H1 (cell line): ENCODE results near the gene GGT5. TPM values are rescaled to one million over a fixed set of nuclear protein-coding genes. Genes with fewer than 3 reads are reported as not detected.
"Not testable (repeated sequence)": the region's sequence is repeated elsewhere in the genome, so short reads cannot be mapped to it uniquely, and the experiment has no call there.

Experiments
- CTCF ChIA-PET: fragments of 300-600 bp; sonication (Branson Sonifier 250); formaldehyde crosslinking; loops from one replicate; lab custom pipeline; 2021; ENCODE audit not compliant: partially characterized antibody; lab: Charles Lee
- POLR2A ChIA-PET: fragments of 300-600 bp; sonication (Branson Sonifier 250); formaldehyde crosslinking; loops from one replicate; lab custom pipeline; 2021; ENCODE audit warnings: inconsistent platforms; ENCODE audit not compliant: partially characterized antibody; lab: Charles Lee
- DNase-seq, 2 experiments: peaks; one replicate each; pipeline versions ENCODE4 v3.0.0 to v3.0.0-alpha.2; 2010 to 2022; ENCODE audit warnings: low spot score in 2 of 2, low read depth in 1 of 2, mixed read lengths in 1 of 2
- FAIRE-seq: peaks from 2 replicates; lab custom pipeline; 2011; peaks lifted over from hg19 to GRCh38; lab: Jason Lieb, UNC
- H2AFZ ChIP-seq: 2 replicates; pipeline ENCODE4 v1.8.1; 2012; ENCODE audit warnings: low read length, inconsistent platforms
- H2AK5ac ChIP-seq: 2 replicates; pipeline ENCODE4 v1.6.1; 2013; ENCODE audit warnings: low read depth, low read length
- H2BK120ac ChIP-seq: replicated peaks from 2 replicates; pipeline ENCODE3; 2013; ENCODE audit warnings: low read depth, low read length, inconsistent platforms
- H2BK12ac ChIP-seq: 2 replicates; pipeline ENCODE4 v1.6.1; 2013; ENCODE audit warnings: low read depth, low read length
- H2BK15ac ChIP-seq: 2 replicates; pipeline ENCODE4 v1.6.1; 2013; ENCODE audit warnings: low read length
- H2BK20ac ChIP-seq: 2 replicates; pipeline ENCODE4 v1.6.1; 2013; ENCODE audit warnings: low read length
- H2BK5ac ChIP-seq: 2 replicates; pipeline ENCODE4 v1.6.1; 2013; ENCODE audit warnings: low read depth, low read length
- H3K14ac ChIP-seq: 2 replicates; pipeline ENCODE4 v1.6.1; 2013; ENCODE audit warnings: inconsistent platforms; ENCODE audit not compliant: insufficient read length
- H3K18ac ChIP-seq: 2 replicates; pipeline ENCODE4 v1.6.1; 2013; ENCODE audit warnings: low read length; ENCODE audit errors: extremely low read depth
- H3K23ac ChIP-seq: 2 replicates; pipeline ENCODE4 v1.6.1; 2013; ENCODE audit warnings: inconsistent platforms; ENCODE audit not compliant: insufficient read length
- H3K23me2 ChIP-seq: 2 replicates; pipeline ENCODE4 v1.6.1; 2013; ENCODE audit warnings: low read depth, low read length
- H3K27ac ChIP-seq: 2 replicates; pipeline ENCODE4 v1.6.1; 2011; ENCODE audit warnings: low read depth, low read length, inconsistent platforms
- H3K27me3 ChIP-seq, 4 experiments: replicated peaks in 1 of 4; 1 replicate in 1 of 4; 2 replicates in 3 of 4; pipeline versions ENCODE4 v1.6.1 to v1.8.1; 2011 to 2013; ENCODE audit warnings: low read length in 3 of 4, mild to moderate bottlenecking in 3 of 4, inconsistent platforms in 2 of 4, mixed read lengths in 2 of 4, moderate library complexity in 1 of 4; ENCODE audit not compliant: control insufficient read depth in 3 of 4, insufficient read depth in 3 of 4; ENCODE audit errors: extremely low read depth in 1 of 4
- H3K36me3 ChIP-seq, 4 experiments: 2 replicates each; pipeline versions ENCODE4 v1.6.1 to v1.8.1; 2011 to 2013; ENCODE audit warnings: mild to moderate bottlenecking in 4 of 4, low read length in 3 of 4, moderate library complexity in 2 of 4, control low read depth in 1 of 4, inconsistent platforms in 1 of 4; ENCODE audit not compliant: insufficient read depth in 4 of 4, control insufficient read depth in 2 of 4
- H3K4ac ChIP-seq: replicated peaks from 2 replicates; pipeline ENCODE3; 2013; ENCODE audit warnings: low read length, low read depth, mixed read lengths, inconsistent platforms; ENCODE audit not compliant: insufficient read length
- H3K4me1 ChIP-seq, 4 experiments: replicated peaks in 1 of 4; 1 replicate in 1 of 4; 2 replicates in 3 of 4; pipeline versions ENCODE4 v1.6.1 to v1.8.1; 2011 to 2013; ENCODE audit warnings: low read length in 3 of 4, inconsistent platforms in 2 of 4, mixed read lengths in 1 of 4; ENCODE audit not compliant: insufficient read depth in 4 of 4, control insufficient read depth in 3 of 4
- H3K4me2 ChIP-seq, 2 experiments: 2 replicates each; pipeline versions ENCODE4 v1.6.1 to v1.8.1; 2011 to 2013; ENCODE audit warnings: low read depth in 2 of 2, low read length in 2 of 2, control low read depth in 1 of 2, inconsistent platforms in 1 of 2, mild to moderate bottlenecking in 1 of 2; ENCODE audit not compliant: insufficient read depth in 1 of 2
- H3K4me3 ChIP-seq, 4 experiments: fragments of 200-600, 300-600 bp in 1 of 4; sonication (generic), shearing (Covaris generic), sonication (Bioruptor Twin) in 1 of 4; 2 replicates each; pipeline versions ENCODE4 v1.5.1 to v1.8.1; 2011 to 2016; ENCODE audit warnings: low read length in 4 of 4, low read depth in 3 of 4, control low read depth in 2 of 4, inconsistent platforms in 2 of 4, mild to moderate bottlenecking in 2 of 4, mixed read lengths in 1 of 4, moderate library complexity in 1 of 4; ENCODE audit not compliant: insufficient read depth in 2 of 4; ENCODE audit errors: extremely low read depth in 1 of 4
- H3K56ac ChIP-seq: replicated peaks from 2 replicates; pipeline ENCODE3; 2013; ENCODE audit warnings: low read depth, mild to moderate bottlenecking, mixed read lengths, low read length, inconsistent platforms; ENCODE audit not compliant: insufficient read length
- H3K79me1 ChIP-seq: 2 replicates; pipeline ENCODE4 v1.6.1; 2013; ENCODE audit warnings: low read depth, low read length, control low read depth
- H3K79me2 ChIP-seq, 2 experiments: 2 replicates each; pipeline versions ENCODE4 v1.6.1 to v1.8.1; 2012 to 2013; ENCODE audit warnings: low read length in 2 of 2, mild to moderate bottlenecking in 2 of 2, inconsistent platforms in 1 of 2; ENCODE audit not compliant: insufficient read depth in 2 of 2, control insufficient read depth in 1 of 2
- H3K9ac ChIP-seq, 4 experiments: replicated peaks in 1 of 4; 1 replicate in 1 of 4; 2 replicates in 3 of 4; pipeline versions ENCODE4 v1.6.1 to v1.8.1; 2011 to 2013; ENCODE audit warnings: low read depth in 3 of 4, low read length in 3 of 4, control low read depth in 2 of 4, mild to moderate bottlenecking in 2 of 4, moderate library complexity in 2 of 4, inconsistent platforms in 1 of 4; ENCODE audit errors: extremely low read depth in 1 of 4
- H3K9me3 ChIP-seq, 2 experiments: 2 replicates each; pipeline versions ENCODE4 v1.6.1 to v1.8.1; 2012 to 2013; ENCODE audit warnings: mild to moderate bottlenecking in 2 of 2, moderate library complexity in 2 of 2, control low read depth in 1 of 2, inconsistent platforms in 1 of 2, low read depth in 1 of 2, low read length in 1 of 2, mixed read lengths in 1 of 2; ENCODE audit not compliant: insufficient read depth in 2 of 2
- H4K20me1 ChIP-seq, 2 experiments: replicated peaks in 1 of 2; 2 replicates each; pipeline versions ENCODE3 to v1.8.1; 2011 to 2013; ENCODE audit warnings: inconsistent platforms in 2 of 2, low read length in 2 of 2, mild to moderate bottlenecking in 1 of 2; ENCODE audit not compliant: insufficient read depth in 2 of 2, control insufficient read depth in 1 of 2
- H4K5ac ChIP-seq: 2 replicates; pipeline ENCODE4 v1.6.1; 2013; ENCODE audit warnings: low read length, low read depth, mixed read lengths, inconsistent platforms; ENCODE audit not compliant: insufficient read length
- H4K8ac ChIP-seq: 2 replicates; pipeline ENCODE4 v1.8.0; 2013; ENCODE audit warnings: mild to moderate bottlenecking, moderate library complexity, low read length, inconsistent platforms; ENCODE audit not compliant: insufficient read depth; ENCODE audit errors: extremely low read depth
- H4K91ac ChIP-seq: replicated peaks from 2 replicates; pipeline ENCODE3; 2013; ENCODE audit warnings: low read length, mixed read lengths, inconsistent platforms; ENCODE audit not compliant: insufficient read length
- WGBS, 2 experiments: shearing (Covaris generic) in 1 of 2; methylation state at CpG; one replicate each; pipeline versions ENCODE4 v1.1.6 to v1.1.7; 2013 to 2015; ENCODE audit warnings: low lambda C conversion rate in 2 of 2, mixed read lengths in 2 of 2, inconsistent platforms in 1 of 2, low coverage in 1 of 2, missing lambda C conversion rate in 1 of 2; ENCODE audit not compliant: insufficient replicate concordance in 2 of 2, insufficient coverage in 1 of 2, insufficient read length in 1 of 2; ENCODE audit errors: extremely low coverage in 1 of 2, missing lambda C conversion rate in 1 of 2; 5-methylcytosine and 5-hydroxymethylcytosine counted together
- polyA plus RNA-seq, 7 experiments: library from polyadenylated mRNA; depleted of rRNA in 3 of 7; stranded (reverse) in 5 of 7; unstranded in 2 of 7; fragments of >200 nt in 5 of 7; fragments of 200-250 nt in 2 of 7; gene quantifications; 1 replicate in 5 of 7; 2 replicates in 1 of 7; 4 replicates in 1 of 7; pipeline versions ENCODE4 v1.2.1 to v1.2.3, GENCODE V29; 2011 to 2013; ENCODE audit warnings: missing spikeins in 2 of 7, mixed read lengths in 2 of 7
- total RNA-seq: library from RNA; stranded (reverse); fragmentation: NEBNext Ultra II Directional; extraction: Animal tissue kit (Norgen Biotek cat#: 25700); gene quantifications from 2 replicates; pipeline ENCODE4 v1.2.1, GENCODE V29; 2021

The GGT5 gene
- total and polyA plus RNA-seq, 2 of the 8 experiments (the other 6 are each of a cell fraction or from before 2014, with no cell fraction given), result 0.05 TPM; not detected in 1

DNA sequence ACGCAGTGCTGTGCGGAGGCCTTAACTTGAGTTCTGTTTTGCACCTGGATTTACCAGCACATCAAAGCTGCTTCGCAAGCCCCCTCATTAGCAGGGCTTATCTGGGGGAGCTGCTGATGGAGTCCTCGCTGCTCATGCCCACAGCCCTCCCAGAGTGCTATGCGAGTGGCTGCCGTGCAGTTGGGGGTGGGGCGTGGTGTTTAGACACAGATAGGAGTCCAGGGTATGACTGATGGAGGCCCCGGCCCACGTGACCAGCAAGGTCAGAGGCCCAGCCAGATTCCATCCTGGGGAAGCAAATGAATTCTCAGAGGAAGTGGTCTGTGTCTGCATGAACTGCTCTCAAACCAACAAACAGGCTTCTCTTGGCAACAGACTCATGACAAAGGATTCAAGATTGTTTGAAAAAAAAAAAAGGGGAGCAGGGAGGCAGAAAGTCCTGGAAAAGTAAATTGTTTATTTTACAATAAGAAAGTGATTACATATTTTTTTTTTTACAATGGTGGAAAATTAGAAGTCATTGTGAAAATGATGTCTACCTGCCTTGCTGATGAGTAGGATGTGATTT lies 19.5 kb upstream of the GGT5 start:
- H3K79me1 ChIP-seq, H3K9ac ChIP-seq, H3K18ac ChIP-seq, H3K23me2 ChIP-seq, H2BK5ac ChIP-seq, H3K27ac ChIP-seq, H4K91ac ChIP-seq, H2BK12ac ChIP-seq, H3K4ac ChIP-seq, H2BK20ac ChIP-seq, H3K4me2 ChIP-seq, H3K23ac ChIP-seq, H3K79me2 ChIP-seq, DNase-seq, H4K5ac ChIP-seq, H2BK15ac ChIP-seq, H3K4me3 ChIP-seq, H3K56ac ChIP-seq, H4K20me1 ChIP-seq, H3K4me1 ChIP-seq, H3K9me3 ChIP-seq, H2AFZ ChIP-seq, POLR2A ChIA-PET, H2BK120ac ChIP-seq, H3K27me3 ChIP-seq, H4K8ac ChIP-seq, H2AK5ac ChIP-seq, FAIRE-seq, H3K36me3 ChIP-seq, CTCF ChIA-PET, H3K14ac ChIP-seq: not testable (repeated sequence)
- WGBS, 2 experiments, result 80% methylated on average over 2 of the region's 9 CpGs; no CpG with 5 or more reads in 1 of the 2 experiments

DNA sequence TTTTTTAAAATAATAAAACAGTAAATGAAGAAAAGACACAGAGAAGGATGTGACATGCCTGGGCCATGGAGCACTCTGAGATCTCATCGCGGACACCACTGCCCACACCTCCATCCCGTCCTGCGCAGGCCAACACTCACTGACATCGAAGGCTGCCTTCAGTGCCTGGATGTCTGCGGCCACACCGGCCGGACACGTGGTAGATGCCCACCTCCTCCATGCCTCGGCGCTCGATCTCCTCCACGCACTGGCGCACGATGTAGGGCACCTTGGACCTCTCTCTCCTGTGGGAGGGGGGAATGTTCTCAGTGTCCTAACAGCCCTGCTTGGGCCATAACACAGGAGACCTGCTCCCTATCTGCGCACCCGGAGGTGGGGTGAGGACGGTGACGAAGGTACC lies 18.6 kb upstream of the GGT5 start:
- H2BK5ac ChIP-seq, H3K4me3 ChIP-seq, H3K27me3 ChIP-seq, H4K91ac ChIP-seq, H3K79me1 ChIP-seq, H3K23ac ChIP-seq, H2BK120ac ChIP-seq, POLR2A ChIA-PET, H3K18ac ChIP-seq, H3K4me1 ChIP-seq, H2AK5ac ChIP-seq, H3K9me3 ChIP-seq, H3K23me2 ChIP-seq, H4K5ac ChIP-seq, H4K8ac ChIP-seq, H3K79me2 ChIP-seq, H3K56ac ChIP-seq, H3K4ac ChIP-seq, H2BK12ac ChIP-seq, H3K36me3 ChIP-seq, FAIRE-seq, H3K14ac ChIP-seq, H3K27ac ChIP-seq, DNase-seq, CTCF ChIA-PET, H2AFZ ChIP-seq, H4K20me1 ChIP-seq, H2BK15ac ChIP-seq, H2BK20ac ChIP-seq, H3K4me2 ChIP-seq, H3K9ac ChIP-seq: not testable (repeated sequence)
- WGBS, 2 experiments, result 96% methylated on average over 10 of the region's 19 CpGs; no CpG with 5 or more reads in 1 of the 2 experiments
